T-helper 2 cell treated with Interferon-gamma antibody and Interleukin-4, amounts not matched to agents 5 μg/mL and 100 μg/mL, for 36 hours (primary cell): Measurements from ENCODE around the gene NFILZ.
"Not testable (repeated sequence)": the region's sequence is repeated elsewhere in the genome, so short reads cannot be mapped to it uniquely, and the experiment has no call there.

Experiments
- DNase-seq: peaks from one replicate; pipeline ENCODE4 v3.0.0; 2021; ENCODE audit warnings: low spot score
- H3K27ac Mint-ChIP-seq: one replicate; pipeline ENCODE4 v1.8.0; 2021; ENCODE audit warnings: mild to moderate bottlenecking, mixed read lengths
- H3K27me3 Mint-ChIP-seq: one replicate; pipeline ENCODE4 v1.8.0; 2021; ENCODE audit warnings: low read depth, mixed read lengths
- H3K36me3 Mint-ChIP-seq: one replicate; pipeline ENCODE4 v1.8.0; 2021; ENCODE audit warnings: low read depth, mixed read lengths
- H3K4me1 Mint-ChIP-seq: one replicate; pipeline ENCODE4 v1.8.0; 2021; ENCODE audit warnings: low read depth, mixed read lengths
- H3K4me3 Mint-ChIP-seq: one replicate; pipeline ENCODE4 v1.8.0; 2022; ENCODE audit warnings: mild to moderate bottlenecking, moderate library complexity, mixed read lengths
- H3K9me3 Mint-ChIP-seq: one replicate; pipeline ENCODE4 v1.8.0; 2021; ENCODE audit warnings: mixed read lengths

Gene NFILZ

GRCh38 chr19:8617325-8617724, 13.1 kb upstream of the NFILZ start:
- H3K27me3 Mint-ChIP-seq, H3K4me1 Mint-ChIP-seq, H3K4me3 Mint-ChIP-seq, H3K9me3 Mint-ChIP-seq, H3K27ac Mint-ChIP-seq, DNase-seq, H3K36me3 Mint-ChIP-seq: not testable (repeated sequence)

GRCh38 chr19:8617984-8618383, 12.4 kb upstream of the NFILZ start:
- no peak overlapping the region for H3K27ac Mint-ChIP-seq
- no peaks in the 10 kb centered on the region for H3K36me3 Mint-ChIP-seq
- no peaks in the 10 kb centered on the region for H3K9me3 Mint-ChIP-seq
- H3K4me3 Mint-ChIP-seq: no peak overlapping the region
- no peak for DNase-seq
- H3K4me1 Mint-ChIP-seq: peaks cover 2% of the 10 kb centered on the region
- no peaks in the 10 kb centered on the region for H3K27me3 Mint-ChIP-seq

- H3K4me3 Mint-ChIP-seq: no peak overlapping the region
- peaks cover 2% of the 10 kb centered on the region for H3K4me1 Mint-ChIP-seq
- H3K9me3 Mint-ChIP-seq: no peaks in the 10 kb centered on the region
- no peak overlapping the region for H3K27ac Mint-ChIP-seq
- H3K27me3 Mint-ChIP-seq: no peaks in the 10 kb centered on the region
- H3K36me3 Mint-ChIP-seq: no peaks in the 10 kb centered on the region
- no peak for DNase-seq
These were observed 11.7 kb upstream of the NFILZ start for GRCh38 chr19:8618751-8619150.

GRCh38 chr19:8622886-8623285, 7.5 kb upstream of the NFILZ start:
- not testable (repeated sequence) for H3K36me3 Mint-ChIP-seq, H3K9me3 Mint-ChIP-seq, H3K4me1 Mint-ChIP-seq, DNase-seq, H3K27ac Mint-ChIP-seq, H3K4me3 Mint-ChIP-seq, H3K27me3 Mint-ChIP-seq

GRCh38 chr19:8626842-8627241, 3.6 kb upstream of the NFILZ start:
- Mint-ChIP-seq H3K27me3 (no peaks in the 10 kb centered on the region), H3K9me3 (no peaks in the 10 kb centered on the region), H3K4me3 (no peak overlapping the region), H3K27ac (no peak overlapping the region), H3K36me3 (no peaks in the 10 kb centered on the region), H3K4me1 (no peaks in the 10 kb centered on the region)
- DNase-seq: no peak

GRCh38 chr19:8629184-8629583, 1.2 kb upstream of the NFILZ start:
- Mint-ChIP-seq H3K4me1 (peaks cover 2% of the 10 kb centered on the region), H3K27me3 (no peaks in the 10 kb centered on the region), H3K9me3 (no peaks in the 10 kb centered on the region), H3K4me3 (no peak overlapping the region), H3K36me3 (no peaks in the 10 kb centered on the region), H3K27ac (no peak overlapping the region)
- no peak for DNase-seq

- H3K36me3 Mint-ChIP-seq: no peaks in the 10 kb centered on the region
- no peaks in the 10 kb centered on the region for H3K9me3 Mint-ChIP-seq
- no peak for DNase-seq
- no peak overlapping the region for H3K27ac Mint-ChIP-seq
- no peaks in the 10 kb centered on the region for H3K27me3 Mint-ChIP-seq
- no peak overlapping the region for H3K4me3 Mint-ChIP-seq
- peaks cover 2% of the 10 kb centered on the region for H3K4me1 Mint-ChIP-seq
These were observed 477 bp downstream of the NFILZ start for GRCh38 chr19:8630796-8631424.

- Mint-ChIP-seq H3K4me1 (peaks cover 2% of the 10 kb centered on the region), H3K27ac (no peak overlapping the region), H3K27me3 (no peaks in the 10 kb centered on the region), H3K4me3 (no peak overlapping the region), H3K9me3 (no peaks in the 10 kb centered on the region), H3K36me3 (no peaks in the 10 kb centered on the region)
- no peak for DNase-seq
These were observed 989 bp downstream of the NFILZ start for GRCh38 chr19:8631425-8631819.

GRCh38 chr19:8635422-8635821, 5.0 kb downstream of the NFILZ start:
- peaks cover 5% of the 10 kb centered on the region for H3K4me1 Mint-ChIP-seq
- peaks cover 5% of the 10 kb centered on the region for H3K27me3 Mint-ChIP-seq
- no peak for DNase-seq
- no peak overlapping the region for H3K27ac Mint-ChIP-seq
- no peak overlapping the region for H3K4me3 Mint-ChIP-seq
- no peaks in the 10 kb centered on the region for H3K9me3 Mint-ChIP-seq
- H3K36me3 Mint-ChIP-seq: no peaks in the 10 kb centered on the region

- not testable (repeated sequence) for H3K9me3 Mint-ChIP-seq, H3K27ac Mint-ChIP-seq
These were observed 6.6 kb downstream of the NFILZ start for GRCh38 chr19:8637070-8637469.

GRCh38 chr19:8638078-8638619, 7.7 kb downstream of the NFILZ start:
- Mint-ChIP-seq H3K27me3 (peaks cover 5% of the 10 kb centered on the region), H3K9me3 (peaks cover 10% of the 10 kb centered on the region), H3K4me3 (no peak overlapping the region), H3K36me3 (no peaks in the 10 kb centered on the region), H3K27ac (no peak overlapping the region), H3K4me1 (peaks cover 5% of the 10 kb centered on the region)
- no peak for DNase-seq

More at GRCh38 chr19:8637070-8637469, 6.6 kb downstream of the NFILZ start:
- H3K4me3 Mint-ChIP-seq, H3K27me3 Mint-ChIP-seq, H3K36me3 Mint-ChIP-seq, H3K4me1 Mint-ChIP-seq, DNase-seq: not testable (repeated sequence)

- Mint-ChIP-seq H3K4me3 (no peak overlapping the region), H3K27ac (no peak overlapping the region), H3K4me1 (peaks cover 4% of the 10 kb centered on the region), H3K9me3 (peaks cover 10% of the 10 kb centered on the region), H3K27me3 (peaks cover 5% of the 10 kb centered on the region), H3K36me3 (no peaks in the 10 kb centered on the region)
- no peak for DNase-seq
These were observed 9.5 kb downstream of the NFILZ start for GRCh38 chr19:8639821-8640401.

GRCh38 chr19:8640402-8641004, 10.1 kb downstream of the NFILZ start:
- H3K4me3 Mint-ChIP-seq: no peak overlapping the region
- H3K27ac Mint-ChIP-seq: no peak overlapping the region
- peaks cover 10% of the 10 kb centered on the region for H3K9me3 Mint-ChIP-seq
- H3K4me1 Mint-ChIP-seq: peaks cover 4% of the 10 kb centered on the region
- H3K36me3 Mint-ChIP-seq: no peaks in the 10 kb centered on the region
- H3K27me3 Mint-ChIP-seq: peaks cover 5% of the 10 kb centered on the region
- DNase-seq: no peak

- Mint-ChIP-seq H3K36me3 (no peaks in the 10 kb centered on the region), H3K4me1 (peaks cover 4% of the 10 kb centered on the region), H3K27ac (no peak overlapping the region), H3K4me3 (no peak overlapping the region), H3K27me3 (peaks cover 5% of the 10 kb centered on the region), H3K9me3 (peaks cover 10% of the 10 kb centered on the region)
- DNase-seq: no peak
These were observed 10.9 kb downstream of the NFILZ start for GRCh38 chr19:8641221-8641907.
